Activated gamma-delta T cell (primary cell): ENCODE results near the gene IRS2.

Experiments
- DNase-seq: peaks from one replicate; lab custom pipeline; 2025; lab: John Stamatoyannopoulos, UW

The IRS2 gene

GRCh38 chr13:109704771-109705635 is 81.4 kb downstream of the IRS2 start:
- no peak for DNase-seq

DNA sequence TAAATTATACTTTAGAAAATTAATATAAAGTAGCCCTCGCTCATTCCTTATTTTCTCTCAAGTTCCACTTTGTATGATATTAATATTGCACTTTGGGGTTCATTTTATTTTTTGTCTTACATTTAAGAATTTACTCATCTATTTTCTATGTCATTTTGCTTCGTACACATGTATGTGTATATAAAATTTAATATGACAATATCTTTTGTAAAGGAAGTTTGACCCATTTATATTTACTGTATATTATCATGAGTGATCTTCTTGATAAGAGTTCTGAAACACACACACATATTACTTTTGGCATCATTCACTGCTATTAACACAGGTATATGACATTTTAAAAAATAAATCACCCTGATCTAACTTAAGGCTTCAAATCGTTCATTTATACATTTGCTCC is 83.1 kb downstream of the IRS2 start:
- DNase-seq, result no peak
